H9 (cell line): Measurements from ENCODE around the gene OLA1. TPM values are rescaled to one million over a fixed set of nuclear protein-coding genes. Genes with fewer than 3 reads are reported as not detected.

ENCODE experiments used
- DNase-seq: peaks from one replicate; pipeline ENCODE4 v3.0.0-alpha.2; 2017
- H2AFZ ChIP-seq: one replicate; pipeline ENCODE4 v1.6.1; 2013; ENCODE audit warnings: mild to moderate bottlenecking, low read length, control low read depth, moderate library complexity
- H2AK5ac ChIP-seq: 2 replicates; pipeline ENCODE4 v1.6.1; 2013; ENCODE audit warnings: low read length, control low read depth, mixed read lengths; ENCODE audit not compliant: insufficient read length
- H2BK120ac ChIP-seq: one replicate; pipeline ENCODE4 v1.6.1; 2013; ENCODE audit warnings: low read depth, mild to moderate bottlenecking, low read length, control low read depth, inconsistent platforms; ENCODE audit not compliant: poor library complexity, severe bottlenecking
- H2BK12ac ChIP-seq: 2 replicates; pipeline ENCODE4 v1.6.1; 2013; ENCODE audit warnings: low read length, control low read depth, mixed read lengths, low read depth; ENCODE audit not compliant: insufficient read length
- H2BK15ac ChIP-seq: 2 replicates; pipeline ENCODE4 v1.6.1; 2013; ENCODE audit warnings: low read depth, low read length, control low read depth
- H2BK20ac ChIP-seq: one replicate; pipeline ENCODE4 v1.6.1; 2013; ENCODE audit warnings: low read depth, mild to moderate bottlenecking, low read length, control low read depth, inconsistent platforms; ENCODE audit not compliant: poor library complexity, severe bottlenecking
- H2BK5ac ChIP-seq: 2 replicates; pipeline ENCODE4 v1.6.1; 2013; ENCODE audit warnings: low read length, control low read depth, mixed read lengths; ENCODE audit not compliant: insufficient read length
- H3K14ac ChIP-seq: 2 replicates; pipeline ENCODE4 v1.6.1; 2013; ENCODE audit warnings: low read length, control low read depth; ENCODE audit not compliant: insufficient read depth
- H3K18ac ChIP-seq: 2 replicates; pipeline ENCODE4 v1.6.1; 2013; ENCODE audit warnings: low read depth, mild to moderate bottlenecking, mixed read lengths, low read length, control low read depth; ENCODE audit not compliant: insufficient read length
- H3K23ac ChIP-seq: 2 replicates; pipeline ENCODE4 v1.6.1; 2013; ENCODE audit warnings: low read length, control low read depth, mixed read lengths, low read depth; ENCODE audit not compliant: insufficient read length
- H3K23me2 ChIP-seq: 2 replicates; pipeline ENCODE4 v1.6.1; 2013; ENCODE audit warnings: low read depth, mild to moderate bottlenecking, mixed read lengths, low read length, control low read depth; ENCODE audit not compliant: insufficient read length, poor library complexity, severe bottlenecking
- H3K27ac ChIP-seq: 2 replicates; pipeline ENCODE4 v1.5.1; 2013; ENCODE audit warnings: low read length, control low read depth, mixed read lengths, low read depth; ENCODE audit not compliant: insufficient read length
- H3K27me3 ChIP-seq: 2 replicates; pipeline ENCODE4 v1.6.1; 2013; ENCODE audit warnings: low read length, control low read depth, inconsistent platforms; ENCODE audit not compliant: insufficient read depth
- H3K4ac ChIP-seq: 2 replicates; pipeline ENCODE4 v1.6.1; 2013; ENCODE audit warnings: low read depth, mild to moderate bottlenecking, control low read depth, inconsistent platforms, low read length, moderate library complexity
- H3K4me1 ChIP-seq: 2 replicates; pipeline ENCODE4 v1.6.1; 2013; ENCODE audit warnings: low read length, control low read depth, inconsistent platforms; ENCODE audit not compliant: insufficient read depth
- H3K4me2 ChIP-seq: 2 replicates; pipeline ENCODE4 v1.6.1; 2013; ENCODE audit warnings: low read length, control low read depth, mixed read lengths; ENCODE audit not compliant: insufficient read length, insufficient read depth
- H3K56ac ChIP-seq: 2 replicates; pipeline ENCODE4 v1.6.1; 2013; ENCODE audit warnings: low read depth, mild to moderate bottlenecking, mixed read lengths, low read length, control low read depth; ENCODE audit not compliant: insufficient read length
- H3K79me1 ChIP-seq: 2 replicates; pipeline ENCODE4 v1.6.1; 2013; ENCODE audit warnings: low read depth, mild to moderate bottlenecking, moderate library complexity, low read length, control low read depth, inconsistent platforms; ENCODE audit not compliant: insufficient read depth, poor library complexity, severe bottlenecking
- H3K79me2 ChIP-seq: 2 replicates; pipeline ENCODE4 v1.6.1; 2013; ENCODE audit warnings: low read length, control low read depth, inconsistent platforms; ENCODE audit not compliant: insufficient read depth
- H3K9ac ChIP-seq: 2 replicates; pipeline ENCODE4 v1.6.1; 2013; ENCODE audit warnings: low read length, control low read depth, mixed read lengths; ENCODE audit not compliant: insufficient read length; ENCODE audit errors: extremely low read depth
- H3K9me3 ChIP-seq: one replicate; pipeline ENCODE4 v1.6.1; 2013; ENCODE audit warnings: low read depth, low read length, inconsistent platforms; ENCODE audit not compliant: control insufficient read depth
- H3T11ph ChIP-seq: one replicate; pipeline ENCODE4 v1.6.1; 2013; ENCODE audit warnings: mild to moderate bottlenecking, low read length, control low read depth, inconsistent platforms
- H4K20me1 ChIP-seq: one replicate; pipeline ENCODE4 v1.6.1; 2013; ENCODE audit not compliant: control insufficient read depth, insufficient read length, insufficient read depth
- H4K5ac ChIP-seq: 2 replicates; pipeline ENCODE4 v1.6.1; 2013; ENCODE audit warnings: low read depth, mild to moderate bottlenecking, mixed read lengths, low read length, control low read depth; ENCODE audit not compliant: insufficient read length
- H4K8ac ChIP-seq: replicated peaks from 2 replicates; pipeline ENCODE4 v1.6.1; 2013; ENCODE audit warnings: low read length, control low read depth, mixed read lengths, low read depth; ENCODE audit not compliant: insufficient read length
- H4K91ac ChIP-seq: 2 replicates; pipeline ENCODE4 v1.6.1; 2013; ENCODE audit warnings: low read depth, mild to moderate bottlenecking, moderate library complexity, mixed read lengths, low read length, control low read depth; ENCODE audit not compliant: insufficient read length
- H3K27ac Mint-ChIP-seq, 3 experiments: 2 replicates in 2 of 3; 3 replicates in 1 of 3; pipeline ENCODE4 v1.8.0; 2020 to 2021; ENCODE audit warnings: mixed read lengths in 3 of 3, mild to moderate bottlenecking in 1 of 3, moderate library complexity in 1 of 3
- H3K27me3 Mint-ChIP-seq: 2 replicates; pipeline ENCODE4 v1.8.0; 2021; ENCODE audit warnings: low read depth, mild to moderate bottlenecking, moderate library complexity, mixed read lengths
- H3K36me3 Mint-ChIP-seq, 3 experiments: 2 replicates in 2 of 3; 3 replicates in 1 of 3; pipeline ENCODE4 v1.8.0; 2020 to 2021; ENCODE audit warnings: low read depth in 3 of 3, mixed read lengths in 3 of 3; ENCODE audit not compliant: insufficient read depth in 1 of 3
- H3K4me1 Mint-ChIP-seq, 2 experiments: 2 replicates each; pipeline ENCODE4 v1.8.0; 2020; ENCODE audit warnings: mixed read lengths in 2 of 2
- H3K4me3 Mint-ChIP-seq, 2 experiments: 2 replicates in 1 of 2; 3 replicates in 1 of 2; pipeline ENCODE4 v1.8.0; 2020 to 2021; ENCODE audit warnings: mild to moderate bottlenecking in 2 of 2, mixed read lengths in 2 of 2, moderate library complexity in 1 of 2
- H3K9me3 Mint-ChIP-seq, 2 experiments: 2 replicates in 1 of 2; 3 replicates in 1 of 2; pipeline ENCODE4 v1.8.0; 2020; ENCODE audit warnings: mild to moderate bottlenecking in 2 of 2, mixed read lengths in 2 of 2, moderate library complexity in 1 of 2
- WGBS: extraction: QIAGEN DNeasy Blood & Tissue Kit; methylation state at CpG from one replicate; pipeline ENCODE4 v1.1.7; 2013; ENCODE audit warnings: missing lambda C conversion rate, low lambda C conversion rate, mixed read lengths; ENCODE audit not compliant: insufficient read length; ENCODE audit errors: extremely low coverage; 5-methylcytosine and 5-hydroxymethylcytosine counted together
- total RNA-seq: library from RNA; stranded (reverse); gene quantifications from 2 replicates; pipeline ENCODE4 v1.2.1, GENCODE V29; 2021
- TF ChIP-seq, protein P1 (sequence below): fragments of 200-600 bp; sonication (generic); conservative IDR thresholded peaks from 3 replicates; pipeline ENCODE4 v1.8.0; 2021; ENCODE audit warnings: antibody characterized with exemption, mild to moderate bottlenecking

The OLA1 gene
- total RNA-seq, 1 experiment from 2014 or later = 133 TPM

- no peak overlapping the region for H3K23ac ChIP-seq
- H3K4me2 ChIP-seq = no peak overlapping the region
- no peak overlapping the region for H2BK120ac ChIP-seq
- no peak overlapping the region for H3K27ac Mint-ChIP-seq
- no peak overlapping the region for H4K5ac ChIP-seq
- H3K23me2 ChIP-seq = no peaks in the 10 kb centered on the region
- no peak overlapping the region for H2AFZ ChIP-seq
- no peak overlapping the region for H3K4ac ChIP-seq
- H3T11ph ChIP-seq = no peak overlapping the region
- no peak for DNase-seq
- no peak overlapping the region for H3K14ac ChIP-seq
- H3K27ac ChIP-seq = no peak overlapping the region
- peaks cover 13 to 22% of the 10 kb centered on the region in 2 experiments for H3K4me1 Mint-ChIP-seq
- H3K18ac ChIP-seq = no peak overlapping the region
- no peak overlapping the region for H3K9ac ChIP-seq
- H3K36me3 Mint-ChIP-seq = peaks cover 0 to 2% (median 1%) of the 10 kb centered on the region in 3 experiments; a peak in 2 of 7 replicates
- no peak overlapping the region for H3K4me3 Mint-ChIP-seq
- no peak overlapping the region for H2BK15ac ChIP-seq
- no peaks in the 10 kb centered on the region for H4K20me1 ChIP-seq
- no peaks in the 10 kb centered on the region for H3K9me3 Mint-ChIP-seq
- no peaks in the 10 kb centered on the region for H3K4me1 ChIP-seq
- H3K9me3 ChIP-seq = no peaks in the 10 kb centered on the region
- H4K8ac ChIP-seq = no peak overlapping the region
- H2BK12ac ChIP-seq = no peak overlapping the region
- no peak overlapping the region for H2BK5ac ChIP-seq
- no peaks in the 10 kb centered on the region for H3K79me2 ChIP-seq
- no peaks in the 10 kb centered on the region for H3K27me3 ChIP-seq
- no peak overlapping the region for H2BK20ac ChIP-seq
- H3K79me1 ChIP-seq = no peaks in the 10 kb centered on the region
- no peak overlapping the region for H4K91ac ChIP-seq
- H3K27me3 Mint-ChIP-seq = no peaks in the 10 kb centered on the region
- no peak overlapping the region for H2AK5ac ChIP-seq
- no peak overlapping the region for H3K56ac ChIP-seq
- WGBS = no CpG with 5 or more reads among the region's 1 CpG
- TF ChIP-seq, protein P1, sequence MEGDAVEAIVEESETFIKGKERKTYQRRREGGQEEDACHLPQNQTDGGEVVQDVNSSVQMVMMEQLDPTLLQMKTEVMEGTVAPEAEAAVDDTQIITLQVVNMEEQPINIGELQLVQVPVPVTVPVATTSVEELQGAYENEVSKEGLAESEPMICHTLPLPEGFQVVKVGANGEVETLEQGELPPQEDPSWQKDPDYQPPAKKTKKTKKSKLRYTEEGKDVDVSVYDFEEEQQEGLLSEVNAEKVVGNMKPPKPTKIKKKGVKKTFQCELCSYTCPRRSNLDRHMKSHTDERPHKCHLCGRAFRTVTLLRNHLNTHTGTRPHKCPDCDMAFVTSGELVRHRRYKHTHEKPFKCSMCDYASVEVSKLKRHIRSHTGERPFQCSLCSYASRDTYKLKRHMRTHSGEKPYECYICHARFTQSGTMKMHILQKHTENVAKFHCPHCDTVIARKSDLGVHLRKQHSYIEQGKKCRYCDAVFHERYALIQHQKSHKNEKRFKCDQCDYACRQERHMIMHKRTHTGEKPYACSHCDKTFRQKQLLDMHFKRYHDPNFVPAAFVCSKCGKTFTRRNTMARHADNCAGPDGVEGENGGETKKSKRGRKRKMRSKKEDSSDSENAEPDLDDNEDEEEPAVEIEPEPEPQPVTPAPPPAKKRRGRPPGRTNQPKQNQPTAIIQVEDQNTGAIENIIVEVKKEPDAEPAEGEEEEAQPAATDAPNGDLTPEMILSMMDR = no peak
These were observed 139.8 kb downstream of the OLA1 start for GRCh38 chr2:174108579-174108978.
